HCT116 (cell line): ENCODE results near the gene SSU72. TPM values are rescaled to one million over a fixed set of nuclear protein-coding genes. Genes with fewer than 3 reads are reported as not detected.
"Not testable (repeated sequence)": the region's sequence is repeated elsewhere in the genome, so short reads cannot be mapped to it uniquely, and the experiment has no call there.

Experiments used
- ATAC-seq: fragments of 200-7000 bp; cut with Tn5 transposase; 2 replicates; pipeline ENCODE4 v1.9.1; 2020; ENCODE audit warnings: mild to moderate bottlenecking, moderate library complexity
- BruUV-seq: library from RNA; stranded (reverse); fragments of 400-500 nt; replicated peaks from 2 replicates; lab custom pipeline; 2021; lab: Mats Ljungman, UMichigan
- CTCF ChIA-PET: fragments of 300-600 bp; sonication (Branson Sonifier 250); formaldehyde crosslinking; loops from one replicate; lab custom pipeline; 2021; ENCODE audit warnings: antibody characterized with exemption; lab: Charles Lee
- POLR2A ChIA-PET: fragments of 300-600, 350-600 bp; sonication (Branson Sonifier 250); formaldehyde crosslinking; loops from one replicate; lab custom pipeline; 2021; ENCODE audit warnings: antibody characterized with exemption; lab: Charles Lee
- RAD21 ChIA-PET, 2 experiments: fragments of 300-600 bp; sonication (Branson Sonifier 250); formaldehyde crosslinking; loops; one replicate each; lab custom pipeline; 2023; ENCODE audit warnings: low total read pairs in 2 of 2; ENCODE audit not compliant: uncharacterized antibody in 2 of 2, unreplicated experiment in 2 of 2, low non-redundant PET in 1 of 2; lab: Charles Lee
- DNase-seq: peaks from one replicate; pipeline ENCODE4 v3.0.0-alpha.2; 2010; ENCODE audit warnings: low read depth, low spot score
- H2AFZ ChIP-seq: fragments of 200-600 bp; shearing (Covaris generic), sonication (generic); 2 replicates; pipeline ENCODE4 v1.6.1; 2017; ENCODE audit warnings: low read depth, mixed run types, mixed read lengths, antibody characterized with exemption, low read length; ENCODE audit not compliant: poor library complexity, severe bottlenecking
- H3K27ac ChIP-seq: 2 replicates; pipeline ENCODE4 v1.5.1; 2012; ENCODE audit warnings: low read depth, low read length
- H3K27me3 ChIP-seq: fragments of 200-600 bp; sonication (generic); 2 replicates; pipeline ENCODE4 v1.6.1; 2016; ENCODE audit warnings: mixed run types, low read length, mixed read lengths; ENCODE audit not compliant: insufficient read depth
- H3K36me3 ChIP-seq, 2 experiments: fragments of 200-500 bp in 1 of 2; fragments of 200-600 bp in 1 of 2; sonication (Bioruptor generic) in 1 of 2; sonication (generic) in 1 of 2; 2 replicates each; pipeline versions ENCODE4 v1.5.1 to v1.6.1; 2014 to 2016; ENCODE audit warnings: low read length in 2 of 2, inconsistent platforms in 1 of 2, mixed read lengths in 1 of 2, mixed run types in 1 of 2; ENCODE audit not compliant: insufficient read depth in 2 of 2, control insufficient read depth in 1 of 2
- H3K4me1 ChIP-seq, 2 experiments: fragments of 200-600 bp in 1 of 2; sonication (generic) in 1 of 2; 2 replicates each; pipeline versions ENCODE4 v1.5.1 to v1.6.1; 2012 to 2017; ENCODE audit warnings: low read length in 2 of 2, inconsistent platforms in 1 of 2, mild to moderate bottlenecking in 1 of 2, mixed read lengths in 1 of 2, mixed run types in 1 of 2, moderate library complexity in 1 of 2; ENCODE audit not compliant: insufficient read depth in 2 of 2, control insufficient read depth in 1 of 2
- H3K4me2 ChIP-seq: fragments of 200-600 bp; sonication (generic); 2 replicates; pipeline ENCODE4 v1.6.1; 2017; ENCODE audit warnings: mixed run types, low read length, mixed read lengths
- H3K4me3 ChIP-seq, 2 experiments: fragments of 200-600 bp in 1 of 2; sonication (generic) in 1 of 2; replicated peaks in 1 of 2; 2 replicates each; pipeline ENCODE4 v1.5.1; 2011 to 2016; ENCODE audit warnings: low read length in 2 of 2, control low read depth in 1 of 2, low read depth in 1 of 2, mild to moderate bottlenecking in 1 of 2, mixed read lengths in 1 of 2, mixed run types in 1 of 2
- H3K79me2 ChIP-seq: fragments of 200-600 bp; sonication (generic); 2 replicates; pipeline ENCODE4 v1.6.1; 2017; ENCODE audit warnings: mild to moderate bottlenecking, mixed run types, low read length, moderate library complexity, mixed read lengths; ENCODE audit not compliant: insufficient read depth
- H3K9ac ChIP-seq: fragments of 200-600 bp; sonication (generic); 2 replicates; pipeline ENCODE4 v1.6.1; 2016; ENCODE audit warnings: low read length, mixed read lengths
- H3K9me2 ChIP-seq: fragments of 200-600 bp; sonication (generic), shearing (Covaris generic); 2 replicates; pipeline ENCODE4 v1.6.1; 2017; ENCODE audit warnings: mixed run types, mild to moderate bottlenecking, moderate library complexity; ENCODE audit not compliant: insufficient read depth
- H3K9me3 ChIP-seq, 2 experiments: fragments of 200-500 bp in 1 of 2; fragments of 200-600 bp in 1 of 2; sonication (Bioruptor generic) in 1 of 2; sonication (generic) in 1 of 2; 2 replicates each; pipeline ENCODE4 v1.6.1; 2014 to 2017; ENCODE audit warnings: low read length in 2 of 2, mixed read lengths in 2 of 2, inconsistent platforms in 1 of 2, low read depth in 1 of 2, mild to moderate bottlenecking in 1 of 2, mixed run types in 1 of 2, moderate library complexity in 1 of 2; ENCODE audit not compliant: control insufficient read depth in 1 of 2, insufficient read depth in 1 of 2
- H4K20me1 ChIP-seq: fragments of 200-600 bp; sonication (generic), shearing (Covaris generic); 2 replicates; pipeline ENCODE4 v1.6.1; 2017; ENCODE audit warnings: mixed run types, mild to moderate bottlenecking, moderate library complexity; ENCODE audit not compliant: insufficient read depth
- CTCF ChIP-seq, 3 experiments: fragments of 200-600 bp in 1 of 3; sonication (generic) in 1 of 3; IDR thresholded peaks in 2 of 3; conservative IDR thresholded peaks in 1 of 3; 2 replicates each; pipeline ENCODE4 v1.5.1; 2012 to 2017; ENCODE audit warnings: low read depth in 2 of 3, low read length in 2 of 3, antibody characterized with exemption in 1 of 3, borderline replicate concordance in 1 of 3, control low read depth in 1 of 3, mild to moderate bottlenecking in 1 of 3, mixed read lengths in 1 of 3, mixed run types in 1 of 3, moderate library complexity in 1 of 3; ENCODE audit not compliant: insufficient read depth in 1 of 3
- intact Hi-C: fragments of 100-400 bp; cut with micrococcal nuclease; formaldehyde crosslinking; loops from 2 replicates; pipeline ENCODE4 v1.10.0; 2022
- total RNA-seq: library from RNA; stranded (reverse); gene quantifications from one replicate; pipeline ENCODE4 v1.2.1, GENCODE V29; 2021; ENCODE audit not compliant: unreplicated experiment

The SSU72 gene
- total RNA-seq, 1 experiment from 2014 or later: 134 TPM

GRCh38 chr1:1505801-1506200 lies 68.9 kb downstream of the SSU72 start:
- H2AFZ ChIP-seq, H4K20me1 ChIP-seq, H3K36me3 ChIP-seq, H3K27me3 ChIP-seq, H3K9me2 ChIP-seq, DNase-seq, H3K9me3 ChIP-seq, ATAC-seq, BruUV-seq, H3K79me2 ChIP-seq, H3K4me3 ChIP-seq: not testable (repeated sequence)
- ChIA-PET POLR2A (interaction anchor here (1.2 kb wide), 1 partner anchor 107 kb away, joined by 3 read pairs; the partner anchor contains the start of gene CCNL2), CTCF (interaction anchor here (0.5 to 1.9 kb wide), 4 partner anchors 64 to 189 kb away, joined by 3 to 10 read pairs (median 4); partner anchors contain the start of gene CCNL2), RAD21 (interaction anchor here in 1 of 2 experiments (0.6 kb wide), 2 partner anchors 124 to 329 kb away, joined by 3 read pairs; no protein-coding TSS in a partner anchor)
- intact Hi-C loops: loop anchor here (1.0 kb wide), 1 partner anchor 130 kb away; the partner anchor contains the start of gene AURKAIP1
- peak overlapping the region; percentile 20; the same call in 1 of the 2 replicates for H3K9ac ChIP-seq
- H3K27ac ChIP-seq: peak overlapping the region; percentile 61
- peak overlapping the region; percentile 51 for H3K4me2 ChIP-seq
- peaks cover 13 to 23% of the 10 kb centered on the region in 2 experiments for H3K4me1 ChIP-seq

- not testable (repeated sequence) for H3K9me2 ChIP-seq, DNase-seq, H3K27me3 ChIP-seq, H4K20me1 ChIP-seq, H3K79me2 ChIP-seq, H3K9ac ChIP-seq, H3K9me3 ChIP-seq, H2AFZ ChIP-seq, H3K4me3 ChIP-seq, H3K36me3 ChIP-seq
- peak in 2 of 3 experiments; percentile 8 to 22; a peak in 2 of 6 replicates for TF ChIP-seq CTCF (IDR thresholded peaks at IDR 0.05 in 2 of 3, conservative IDR thresholded peaks at IDR 0.05 in 1 of 3; ENCODE audit: borderline replicate concordance in 1 of 3, insufficient read depth in 1 of 3, low read depth in 2 of 3, low read length in 2 of 3)
- ChIA-PET POLR2A (interaction anchor here (1.2 kb wide), 1 partner anchor 106 kb away, joined by 3 read pairs; the partner anchor contains the start of gene CCNL2), CTCF (interaction anchor here (0.5 to 1.9 kb wide), 6 partner anchors 64 to 189 kb away, joined by 3 to 10 read pairs (median 3); partner anchors contain the start of genes AURKAIP1 and CCNL2), RAD21 (interaction anchor here in 1 of 2 experiments (0.6 kb wide), 2 partner anchors 124 to 328 kb away, joined by 3 read pairs; no protein-coding TSS in a partner anchor)
- TSS peak; percentile 84 for BruUV-seq
- intact Hi-C loops: loop anchor here (1.0 kb wide), 1 partner anchor 130 kb away; the partner anchor contains the start of gene AURKAIP1
- peak overlapping the region; percentile 61 for H3K27ac ChIP-seq
- H3K4me1 ChIP-seq: peaks cover 9 to 19% of the 10 kb centered on the region in 2 experiments
- ATAC-seq: peak; percentile 80
- peak overlapping the region; percentile 51 for H3K4me2 ChIP-seq
Observed at GRCh38 chr1:1505366-1505798, 69.3 kb downstream of the SSU72 start.
